Activated CD8-positive, alpha-beta memory T cell treated with anti-CD3 and anti-CD28 coated beads, Interleukin-2, amount 50 U/mL, for 1 hour (primary cell): Measurements from ENCODE around the gene GPR25.
"Not testable (repeated sequence)": the region's sequence is repeated elsewhere in the genome, so short reads cannot be mapped to it uniquely, and the experiment has no call there.

Experiments
- DNase-seq: peaks from one replicate; pipeline ENCODE4 v3.0.0-alpha.2; 2020; ENCODE audit errors: extremely low read depth

Gene GPR25

DNA sequence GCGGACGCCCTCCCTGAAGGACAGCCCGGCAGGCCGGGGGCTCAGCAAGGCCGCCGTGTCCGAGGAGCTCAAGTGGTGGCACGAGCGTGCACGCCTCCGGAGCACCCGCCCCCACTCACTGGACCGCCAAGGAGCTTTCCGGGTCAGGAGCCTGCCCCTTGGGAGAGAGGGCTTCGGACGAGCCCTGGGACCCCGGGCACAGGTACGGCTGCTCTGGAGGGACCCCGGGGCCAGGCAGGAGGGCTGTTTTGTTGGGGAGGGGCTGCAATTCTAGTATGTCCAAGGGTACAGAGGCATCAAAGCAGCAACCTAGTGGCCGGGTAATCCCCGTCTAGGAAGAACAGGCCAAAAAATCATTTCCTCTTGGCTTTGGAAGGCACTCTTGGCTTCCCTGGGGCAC is 39.2 kb downstream of the GPR25 start:
- DNase-seq: not testable (repeated sequence)

GRCh38 chr1:200912737-200913407 is 40.1 kb downstream of the GPR25 start:
- no peak for DNase-seq

GRCh38 chr1:200916152-200916551 is 43.4 kb downstream of the GPR25 start:
- no peak for DNase-seq

DNA sequence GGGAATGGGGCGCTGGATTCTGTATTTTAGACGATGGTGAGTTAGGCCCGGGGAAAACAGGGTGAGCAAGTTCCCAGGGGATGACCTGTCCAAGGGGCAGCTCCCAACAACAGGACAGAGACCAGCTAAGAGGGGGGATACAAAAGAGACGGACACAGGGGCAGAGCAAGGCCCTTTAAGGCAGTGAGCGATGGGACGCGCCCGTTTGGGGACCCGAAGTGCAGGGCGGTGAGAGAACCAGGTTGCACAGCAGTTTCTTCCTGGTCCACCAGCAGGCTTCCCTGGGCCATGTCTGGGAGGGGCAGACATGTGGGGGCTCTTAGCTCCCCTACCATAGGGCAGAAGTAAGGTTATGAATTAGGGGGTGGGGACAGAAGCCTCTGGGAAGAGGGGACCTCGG is 43.9 kb downstream of the GPR25 start:
- DNase-seq: no peak

GRCh38 chr1:200917291-200917817 is 44.6 kb downstream of the GPR25 start:
- no peak for DNase-seq

- no peak for DNase-seq
Measured at GRCh38 chr1:200918006-200918405, 45.2 kb downstream of the GPR25 start.

DNA sequence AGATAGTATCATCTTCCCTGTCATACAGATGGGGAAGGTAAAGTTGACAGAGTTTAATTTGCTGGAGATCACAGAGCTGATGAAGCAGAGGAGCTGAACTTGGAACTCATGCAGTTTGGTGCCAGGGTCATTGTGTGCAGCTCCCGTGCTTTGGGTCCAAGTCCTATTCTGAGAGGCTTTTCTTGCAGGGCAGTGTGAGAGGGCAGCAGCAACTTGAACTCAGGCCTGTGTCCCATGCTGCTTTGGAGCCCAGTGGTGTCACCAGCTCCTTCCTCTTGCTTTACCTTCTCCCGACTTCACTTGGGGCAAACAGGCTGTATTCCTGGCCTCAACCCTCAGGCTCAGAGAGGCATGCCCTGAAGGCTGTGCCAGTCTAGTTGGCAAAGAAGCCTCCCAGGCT is 46.6 kb downstream of the GPR25 start:
- no peak for DNase-seq

GRCh38 chr1:200921571-200922110 is 48.9 kb downstream of the GPR25 start:
- no peak for DNase-seq

DNA sequence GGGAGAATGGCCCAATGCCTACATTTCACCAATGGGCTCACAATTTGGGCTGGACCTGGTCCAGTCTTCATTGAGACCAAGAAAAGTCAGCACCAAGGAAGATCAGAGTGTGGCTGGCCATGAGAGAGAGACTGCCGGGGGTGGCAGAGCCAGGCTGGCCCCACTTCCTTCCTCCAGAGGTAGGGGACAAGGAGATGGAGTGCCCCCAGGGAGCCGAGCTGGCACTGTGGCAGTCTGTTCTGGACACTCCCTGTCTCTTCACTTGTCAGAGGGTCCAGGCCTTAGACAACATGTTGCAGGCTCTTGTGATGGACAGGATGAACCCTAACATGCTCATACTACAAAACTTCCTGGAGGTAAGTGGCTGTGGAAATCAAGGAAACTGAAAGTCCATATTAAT is 49.6 kb downstream of the GPR25 start:
- no peak for DNase-seq

DNA sequence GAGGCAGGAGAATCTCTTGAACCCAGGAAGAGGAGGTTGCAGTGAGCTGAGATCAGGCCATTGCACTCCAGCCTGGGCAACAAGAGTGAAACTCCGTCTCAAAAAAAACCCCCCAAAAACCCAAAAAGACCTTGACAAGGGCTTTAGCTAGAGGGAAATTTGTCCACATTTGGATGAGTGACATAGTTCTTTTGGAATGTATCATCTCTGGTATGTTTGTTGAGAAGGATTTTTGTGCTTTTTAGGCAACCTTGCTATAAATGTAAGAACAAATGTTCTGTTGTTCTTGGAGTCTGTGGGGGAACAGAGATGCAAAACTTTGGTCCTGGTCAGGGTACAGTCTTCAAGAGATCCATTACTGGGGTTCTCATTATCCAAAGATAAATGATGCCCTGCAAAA is 50.8 kb downstream of the GPR25 start:
- no peak for DNase-seq
